Spleen (tissue), 11 donors: Measurements from ENCODE around the gene PRPF19. TPM values are rescaled to one million over a fixed set of nuclear protein-coding genes. Genes with fewer than 3 reads are reported as not detected.

Experiments used
- DNase-seq: peaks from one replicate; pipeline ENCODE4 v3.0.0-alpha.2; 2020
- H3K27ac ChIP-seq, 8 donors: fragments of 200-600 bp; sonication (generic) in 7 of 8; 1 replicate in 4 of 8; 2 replicates in 4 of 8; pipeline versions ENCODE4 v1.5.0 to v1.8.0; 2016 to 2021; ENCODE audit warnings: inconsistent platforms in 4 of 8, mild to moderate bottlenecking in 4 of 8, moderate library complexity in 1 of 8
- H3K27me3 ChIP-seq, 7 donors: fragments of 200-600 bp; sonication (generic) in 6 of 7; replicated peaks in 1 of 7; 1 replicate in 4 of 7; 2 replicates in 3 of 7; pipeline versions ENCODE4 v1.5.0 to v1.8.0; 2016 to 2021; ENCODE audit warnings: inconsistent platforms in 3 of 7, mild to moderate bottlenecking in 1 of 7
- H3K36me3 ChIP-seq, 6 donors: fragments of 200-600 bp; sonication (generic) in 5 of 6; 1 replicate in 4 of 6; 2 replicates in 2 of 6; pipeline versions ENCODE4 v1.5.0 to v1.8.0; 2016 to 2021; ENCODE audit warnings: inconsistent platforms in 2 of 6
- H3K4me1 ChIP-seq, 6 donors: fragments of 200-600 bp; sonication (generic) in 5 of 6; 1 replicate in 3 of 6; 2 replicates in 3 of 6; pipeline versions ENCODE4 v1.5.0 to v1.8.0; 2016 to 2021; ENCODE audit warnings: inconsistent platforms in 3 of 6
- H3K4me3 ChIP-seq, 8 donors: fragments of 200-600 bp; sonication (generic) in 7 of 8; 1 replicate in 4 of 8; 2 replicates in 4 of 8; pipeline versions ENCODE4 v1.5.0 to v1.8.0; 2016 to 2021; ENCODE audit warnings: inconsistent platforms in 4 of 8, mild to moderate bottlenecking in 4 of 8, moderate library complexity in 2 of 8
- H3K9me3 ChIP-seq, 8 donors: fragments of 200-600 bp; sonication (generic) in 7 of 8; 1 replicate in 4 of 8; 2 replicates in 4 of 8; pipeline versions ENCODE4 v1.5.0 to v1.8.0; 2016 to 2021; ENCODE audit warnings: inconsistent platforms in 4 of 8
- POLR2A ChIP-seq, 3 donors: fragments of 450-650 bp; IDR thresholded peaks; one replicate each; pipeline ENCODE4 v1.5.1; 2017; ENCODE audit warnings: antibody characterized with exemption in 3 of 3, mild to moderate bottlenecking in 1 of 3
- POLR2AphosphoS5 ChIP-seq, 3 donors: sonication (generic); formaldehyde crosslinking; IDR thresholded peaks; one replicate each; pipeline ENCODE4 v1.5.1; 2017; ENCODE audit warnings: antibody characterized with exemption in 3 of 3
- WGBS, 5 donors: extraction: QIAGEN DNeasy Blood & Tissue Kit in 3 of 5; methylation state at CpG; one replicate each; pipeline versions ENCODE4 v1.1.5 to v1.1.7; 2013 to 2018; 5-methylcytosine and 5-hydroxymethylcytosine counted together
- intact Hi-C: fragments of 100-400 bp; cut with DNase I; formaldehyde crosslinking; loops from one replicate; pipeline ENCODE4 v1.15.0; 2023; ENCODE audit warnings: low total_unique reads
- polyA plus RNA-seq, 3 donors: library from polyadenylated mRNA; stranded (reverse); fragments of 200-250 nt; gene quantifications; one replicate each; pipeline ENCODE4 v1.2.1, GENCODE V29; 2013
- total RNA-seq, 7 donors: library from RNA; depleted of rRNA in 3 of 7; stranded (reverse); fragments of >200 nt in 3 of 7; fragmentation: NEBNext Ultra II Directional in 4 of 7; extraction: Animal tissue kit (Norgen Biotek cat#: 25700) in 4 of 7; gene quantifications; one replicate each; pipeline versions ENCODE4 v1.1.0 to v1.2.1, GENCODE V29; 2016 to 2021
- TF ChIP-seq, protein P1 (sequence below), 11 experiments: fragments of 200-600 bp in 7 of 11; fragments of 450-650 bp in 4 of 11; sonication (generic) in 4 of 11; IDR thresholded peaks in 8 of 11; conservative IDR thresholded peaks in 3 of 11; 1 replicate in 7 of 11; 2 replicates in 4 of 11; pipeline versions ENCODE4 v1.4.0 to v1.8.0; 2016 to 2021; ENCODE audit warnings: antibody characterized with exemption in 11 of 11, inconsistent platforms in 4 of 11, mild to moderate bottlenecking in 1 of 11
- donor health status: healthy with polysubstance abuse.
- donor health status: DM: no; HTN: no; CAD: no; lungs with moderate emphysema.
- donor health status: DM: no; HTN: no; CAD: no.
- donor health status: Bipolar disorder and iron deficiency.
- donor health status: healthy.
- donor health status: DM: no; HTN: no; CAD: no.
- donor health status: DM: yes; HTN: yes; CAD: no.

Gene PRPF19
- total and polyA plus RNA-seq, 10 donors: 58.7 to 81.1 (median 70.1) TPM

DNA sequence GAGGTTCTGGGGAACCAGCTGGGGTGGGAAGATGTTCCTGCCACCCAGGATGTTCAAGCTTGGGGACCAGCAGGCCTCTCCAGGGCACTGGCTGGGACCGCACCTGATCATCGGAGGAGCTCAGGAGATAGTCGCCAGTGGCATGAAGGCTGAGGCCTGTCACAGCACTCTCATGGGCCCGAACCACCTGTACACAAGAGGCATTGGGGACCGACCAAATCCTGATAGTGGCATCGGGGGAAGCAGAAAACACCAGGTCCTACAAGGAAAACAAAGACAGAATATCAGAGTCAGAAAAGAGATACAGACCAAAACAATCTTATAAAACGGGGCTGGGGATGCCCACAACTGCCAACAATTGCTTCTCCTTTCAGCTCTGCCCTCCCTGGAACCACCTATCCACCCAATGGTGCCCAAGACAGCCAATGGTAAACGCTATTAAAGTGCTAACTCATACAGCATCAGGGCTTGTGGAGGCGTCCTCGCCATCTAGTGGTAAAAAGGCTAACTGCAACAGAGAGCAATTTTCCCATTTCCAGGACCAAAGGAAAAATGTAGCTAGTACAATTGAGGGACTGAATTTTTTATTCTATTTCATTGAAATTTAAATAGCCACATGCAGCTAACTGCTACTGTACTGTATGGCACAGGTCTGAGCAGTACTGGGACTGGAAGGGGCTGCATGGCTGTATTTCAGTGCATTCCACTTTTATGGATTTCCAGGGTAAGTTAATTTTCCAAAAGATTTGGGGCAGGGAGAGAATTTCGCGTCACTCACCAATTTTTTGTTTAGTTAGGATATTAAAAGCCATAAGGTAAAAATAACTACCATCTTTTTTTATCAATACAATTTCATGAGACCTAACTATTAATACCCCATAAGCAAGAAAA lies 7.1 kb downstream of the PRPF19 start:
- Histone ChIP-seq H3K4me1 (peaks cover 2 to 22% (median 12%) of the 10 kb centered on the region in 6 donors), H3K27me3 (no peaks in the 10 kb centered on the region), H3K4me3 (no peak overlapping the region), H3K27ac (peak overlapping the region in 1 of 8 donors; percentile 40), H3K36me3 (peaks cover 9 to 97% (median 92%) of the 10 kb centered on the region in 6 donors), H3K9me3 (no peaks in the 10 kb centered on the region)
- TF ChIP-seq, protein P1, sequence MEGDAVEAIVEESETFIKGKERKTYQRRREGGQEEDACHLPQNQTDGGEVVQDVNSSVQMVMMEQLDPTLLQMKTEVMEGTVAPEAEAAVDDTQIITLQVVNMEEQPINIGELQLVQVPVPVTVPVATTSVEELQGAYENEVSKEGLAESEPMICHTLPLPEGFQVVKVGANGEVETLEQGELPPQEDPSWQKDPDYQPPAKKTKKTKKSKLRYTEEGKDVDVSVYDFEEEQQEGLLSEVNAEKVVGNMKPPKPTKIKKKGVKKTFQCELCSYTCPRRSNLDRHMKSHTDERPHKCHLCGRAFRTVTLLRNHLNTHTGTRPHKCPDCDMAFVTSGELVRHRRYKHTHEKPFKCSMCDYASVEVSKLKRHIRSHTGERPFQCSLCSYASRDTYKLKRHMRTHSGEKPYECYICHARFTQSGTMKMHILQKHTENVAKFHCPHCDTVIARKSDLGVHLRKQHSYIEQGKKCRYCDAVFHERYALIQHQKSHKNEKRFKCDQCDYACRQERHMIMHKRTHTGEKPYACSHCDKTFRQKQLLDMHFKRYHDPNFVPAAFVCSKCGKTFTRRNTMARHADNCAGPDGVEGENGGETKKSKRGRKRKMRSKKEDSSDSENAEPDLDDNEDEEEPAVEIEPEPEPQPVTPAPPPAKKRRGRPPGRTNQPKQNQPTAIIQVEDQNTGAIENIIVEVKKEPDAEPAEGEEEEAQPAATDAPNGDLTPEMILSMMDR (IDR thresholded peaks at IDR 0.05 in 8 of 11, conservative IDR thresholded peaks at IDR 0.05 in 3 of 11): peak; percentile 68 to 96 (median 88)
- TF ChIP-seq POLR2AphosphoS5 (IDR thresholded peaks at IDR 0.05): no peak
- no peak for DNase-seq
- WGBS, 5 donors: 58 to 63% (median 60%) methylated on average over 12 of the region's 12 CpGs
- intact Hi-C loops: no loop called here

DNA sequence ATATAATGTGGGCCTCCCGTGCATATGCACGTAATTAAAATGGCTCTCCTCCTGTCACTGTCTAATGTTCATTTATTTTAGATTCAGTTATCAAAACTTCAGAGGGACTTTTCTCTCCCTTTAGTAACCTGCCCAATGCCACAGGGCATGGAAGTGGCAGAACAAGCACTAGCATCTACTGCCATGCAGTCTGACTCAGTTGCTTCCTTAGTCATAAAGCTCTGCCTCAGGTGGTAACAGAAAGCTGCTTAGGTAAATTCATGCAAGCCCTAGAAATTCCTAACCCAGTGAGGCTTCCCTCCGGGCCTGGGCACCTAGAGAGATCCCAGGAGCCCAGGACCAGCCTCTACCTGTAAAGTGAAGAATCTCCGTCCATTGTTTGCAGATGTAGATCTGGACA lies 8.9 kb downstream of the PRPF19 start:
- no peaks in the 10 kb centered on the region for H3K9me3 ChIP-seq
- H3K4me3 ChIP-seq: no peak overlapping the region
- peaks cover 9 to 100% (median 99%) of the 10 kb centered on the region in 6 donors for H3K36me3 ChIP-seq
- WGBS, 5 donors: 91 to 96% (median 94%) methylated on average over 4 of the region's 4 CpGs
- H3K4me1 ChIP-seq: peaks cover 0 to 9% (median 4%) of the 10 kb centered on the region in 6 donors
- intact Hi-C loops: no loop called here
- H3K27me3 ChIP-seq: no peaks in the 10 kb centered on the region
- H3K27ac ChIP-seq: no peak overlapping the region
- no peak for TF ChIP-seq POLR2AphosphoS5 (IDR thresholded peaks at IDR 0.05)
- no peak for DNase-seq

DNA sequence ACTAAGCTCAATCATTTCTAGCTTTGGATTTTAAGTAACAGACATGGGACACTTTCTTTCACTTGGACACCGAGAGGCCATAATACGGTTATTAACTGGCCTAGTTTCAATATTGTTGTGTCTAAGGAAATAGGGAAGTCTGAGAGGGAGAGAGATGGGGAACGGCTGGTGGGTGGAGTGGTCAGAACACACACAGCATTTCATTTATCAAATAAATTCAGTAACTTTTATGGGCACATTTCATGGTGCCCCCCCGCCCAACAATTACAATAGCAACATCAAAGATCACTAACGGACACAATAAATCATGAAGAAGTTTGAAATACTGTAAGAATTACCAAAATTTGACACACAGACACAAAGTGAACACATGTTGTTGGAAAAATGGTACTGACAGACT lies 10.7 kb downstream of the PRPF19 start:
- H3K27ac ChIP-seq: no peak overlapping the region
- peaks cover 0 to 20% (median 11%) of the 10 kb centered on the region in 6 donors for H3K4me1 ChIP-seq
- H3K36me3 ChIP-seq: peaks cover 7 to 99% (median 90%) of the 10 kb centered on the region in 6 donors
- H3K4me3 ChIP-seq: no peak overlapping the region
- no peaks in the 10 kb centered on the region for H3K9me3 ChIP-seq
- no peaks in the 10 kb centered on the region for H3K27me3 ChIP-seq
- no peak for DNase-seq
- intact Hi-C loops: no loop called here
- TF ChIP-seq POLR2A (IDR thresholded peaks at IDR 0.05) (no peak), POLR2AphosphoS5 (IDR thresholded peaks at IDR 0.05) (no peak)
- TF ChIP-seq, protein P1 (IDR thresholded peaks at IDR 0.05 in 8 of 11, conservative IDR thresholded peaks at IDR 0.05 in 3 of 11): no peak
- whole genome bisulfite sequencing, 5 donors: 75 to 90% (median 80%) methylated on average over 5 of the region's 5 CpGs

DNA sequence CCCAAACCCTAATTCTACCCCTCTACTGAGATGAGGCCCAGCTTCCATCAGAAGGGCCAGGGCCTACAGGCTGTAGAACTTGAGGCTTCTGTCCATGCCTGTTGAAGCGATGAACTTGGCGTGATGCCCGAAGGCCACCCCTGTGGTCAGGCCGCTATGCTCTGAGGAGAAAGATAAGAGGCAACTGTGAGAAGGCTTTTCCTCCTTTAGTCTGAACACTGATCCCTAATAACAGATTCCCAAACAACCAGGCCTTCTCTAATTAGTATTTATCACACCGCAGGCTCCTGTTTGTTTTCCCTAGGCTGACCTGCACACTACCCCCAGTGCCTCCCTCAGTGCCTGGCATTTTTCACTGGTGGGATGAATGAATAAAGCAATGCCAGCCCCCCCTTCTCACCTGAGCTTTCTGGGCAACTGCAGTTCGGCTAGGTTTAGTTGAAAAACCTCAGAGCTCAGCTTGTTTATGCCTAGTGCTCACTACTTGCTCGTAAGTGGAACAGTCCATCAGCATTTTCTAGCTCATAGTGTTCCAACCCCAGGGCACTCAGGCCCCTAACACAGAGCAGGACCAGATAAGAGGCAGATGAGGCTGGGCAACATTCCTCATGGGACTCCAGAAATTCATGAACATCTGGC lies 15.2 kb downstream of the PRPF19 start:
- no peaks in the 10 kb centered on the region for H3K9me3 ChIP-seq
- no peak for DNase-seq
- no peaks in the 10 kb centered on the region for H3K27me3 ChIP-seq
- intact Hi-C loops: no loop called here
- WGBS, 5 donors: 59 to 71% (median 66%) methylated on average over 6 to 7 of the region's 7 CpGs
- H3K4me1 ChIP-seq: peaks cover 0 to 23% (median 17%) of the 10 kb centered on the region in 6 donors
- H3K4me3 ChIP-seq: no peak overlapping the region
- H3K27ac ChIP-seq: peak overlapping the region in 4 of 8 donors; percentile 39 to 70 (median 56)
- H3K36me3 ChIP-seq: peaks cover 1 to 85% (median 54%) of the 10 kb centered on the region in 6 donors
- TF ChIP-seq POLR2A (IDR thresholded peaks at IDR 0.05) (no peak), POLR2AphosphoS5 (IDR thresholded peaks at IDR 0.05) (no peak)
- TF ChIP-seq, protein P1 (IDR thresholded peaks at IDR 0.05 in 8 of 11, conservative IDR thresholded peaks at IDR 0.05 in 3 of 11): no peak
